ENCODE results near the gene PSME2.

- TF ChIP-seq CTCF (IDR thresholded peaks at IDR 0.05) = no peak
- TF ChIP-seq POLR2A (IDR thresholded peaks at IDR 0.05) = no peak
Observed at GRCh38 chr14:24129410-24129998, 16.9 kb downstream of the PSME2 start.
